WERI-Rb-1 (cell line): Measurements from ENCODE around the gene PRKAR2B.

Source experiments
- DNase-seq: peaks from one replicate; pipeline ENCODE4 v3.0.0-alpha.2; 2020
- H3K27ac ChIP-seq: fragments of 250-450 bp; sonication (Bioruptor Pico); 2 replicates; pipeline ENCODE4 v1.5.1; 2020; ENCODE audit warnings: mild to moderate bottlenecking, moderate library complexity
- H3K27me3 ChIP-seq: fragments of 250-450 bp; sonication (Bioruptor Pico); 2 replicates; pipeline ENCODE4 v1.5.1; 2021; ENCODE audit warnings: mild to moderate bottlenecking, low read depth, moderate library complexity; ENCODE audit not compliant: insufficient read depth, severe bottlenecking
- H3K36me3 ChIP-seq: fragments of 250-450 bp; sonication (Bioruptor Pico); 2 replicates; pipeline ENCODE4 v1.5.1; 2020; ENCODE audit warnings: mild to moderate bottlenecking, moderate library complexity
- H3K4me3 ChIP-seq: 2 replicates; pipeline ENCODE4 v1.5.1; 2011; ENCODE audit warnings: low read depth, mild to moderate bottlenecking, control low read depth, low read length
- H3K9me3 ChIP-seq: fragments of 250-450 bp; sonication (Bioruptor Pico); 2 replicates; pipeline ENCODE4 v1.5.1; 2021; ENCODE audit warnings: mild to moderate bottlenecking, moderate library complexity; ENCODE audit not compliant: severe bottlenecking
- TF ChIP-seq, protein P1 (sequence below): IDR thresholded peaks from 2 replicates; pipeline ENCODE4 v1.5.1; 2011; ENCODE audit warnings: low read depth, mild to moderate bottlenecking, control low read depth, inconsistent platforms, low read length

The PRKAR2B gene

DNA sequence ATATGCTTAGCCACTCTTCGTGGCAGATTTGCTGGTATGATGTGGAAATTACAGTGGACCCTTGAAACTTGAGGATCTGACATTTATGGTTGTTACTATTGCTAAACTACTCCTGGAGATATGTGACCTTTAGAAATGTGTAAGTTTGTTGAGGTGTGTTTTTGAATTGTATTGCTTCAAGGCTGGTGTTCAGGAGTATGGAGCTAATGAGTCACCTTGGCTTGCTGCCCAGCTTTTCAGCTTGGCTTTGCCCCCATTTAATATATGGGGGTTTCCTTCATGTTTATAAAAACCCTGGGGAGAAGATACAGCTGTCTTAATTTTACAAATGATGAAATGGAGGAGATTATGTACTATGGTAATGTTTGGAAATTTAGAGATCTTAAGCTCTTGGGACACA, 135.9 kb downstream of the PRKAR2B start:
- no peak for DNase-seq
- Histone ChIP-seq H3K27ac (no peak overlapping the region), H3K27me3 (no peaks in the 10 kb centered on the region), H3K4me3 (no peak overlapping the region), H3K36me3 (peaks cover 23% of the 10 kb centered on the region), H3K9me3 (no peaks in the 10 kb centered on the region)
- TF ChIP-seq, protein P1, sequence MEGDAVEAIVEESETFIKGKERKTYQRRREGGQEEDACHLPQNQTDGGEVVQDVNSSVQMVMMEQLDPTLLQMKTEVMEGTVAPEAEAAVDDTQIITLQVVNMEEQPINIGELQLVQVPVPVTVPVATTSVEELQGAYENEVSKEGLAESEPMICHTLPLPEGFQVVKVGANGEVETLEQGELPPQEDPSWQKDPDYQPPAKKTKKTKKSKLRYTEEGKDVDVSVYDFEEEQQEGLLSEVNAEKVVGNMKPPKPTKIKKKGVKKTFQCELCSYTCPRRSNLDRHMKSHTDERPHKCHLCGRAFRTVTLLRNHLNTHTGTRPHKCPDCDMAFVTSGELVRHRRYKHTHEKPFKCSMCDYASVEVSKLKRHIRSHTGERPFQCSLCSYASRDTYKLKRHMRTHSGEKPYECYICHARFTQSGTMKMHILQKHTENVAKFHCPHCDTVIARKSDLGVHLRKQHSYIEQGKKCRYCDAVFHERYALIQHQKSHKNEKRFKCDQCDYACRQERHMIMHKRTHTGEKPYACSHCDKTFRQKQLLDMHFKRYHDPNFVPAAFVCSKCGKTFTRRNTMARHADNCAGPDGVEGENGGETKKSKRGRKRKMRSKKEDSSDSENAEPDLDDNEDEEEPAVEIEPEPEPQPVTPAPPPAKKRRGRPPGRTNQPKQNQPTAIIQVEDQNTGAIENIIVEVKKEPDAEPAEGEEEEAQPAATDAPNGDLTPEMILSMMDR = no peak

DNA sequence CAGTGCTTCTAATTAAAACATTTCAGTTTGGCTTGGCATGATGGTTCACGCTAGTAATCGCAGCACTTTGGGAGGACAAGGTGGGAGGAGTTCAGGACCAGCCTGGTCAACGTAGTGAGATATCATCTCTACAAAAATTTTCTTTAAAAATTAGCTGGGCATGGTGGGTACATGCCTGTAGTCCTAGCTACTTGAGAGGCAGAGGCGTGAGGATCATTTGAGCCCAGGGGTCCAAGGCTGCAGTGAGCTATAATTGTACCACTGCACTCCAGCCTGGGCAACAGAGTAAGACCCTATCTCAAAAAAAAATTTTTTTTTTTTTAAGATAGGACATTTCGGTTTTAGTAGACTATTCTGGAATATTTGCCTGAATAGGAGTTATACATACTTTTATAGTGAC, 136.7 kb downstream of the PRKAR2B start:
- no peaks in the 10 kb centered on the region for H3K27me3 ChIP-seq
- no peak overlapping the region for H3K4me3 ChIP-seq
- TF ChIP-seq, protein P1 = no peak
- DNase-seq = no peak
- H3K27ac ChIP-seq = no peak overlapping the region
- H3K9me3 ChIP-seq = no peaks in the 10 kb centered on the region
- H3K36me3 ChIP-seq = peaks cover 28% of the 10 kb centered on the region

DNA sequence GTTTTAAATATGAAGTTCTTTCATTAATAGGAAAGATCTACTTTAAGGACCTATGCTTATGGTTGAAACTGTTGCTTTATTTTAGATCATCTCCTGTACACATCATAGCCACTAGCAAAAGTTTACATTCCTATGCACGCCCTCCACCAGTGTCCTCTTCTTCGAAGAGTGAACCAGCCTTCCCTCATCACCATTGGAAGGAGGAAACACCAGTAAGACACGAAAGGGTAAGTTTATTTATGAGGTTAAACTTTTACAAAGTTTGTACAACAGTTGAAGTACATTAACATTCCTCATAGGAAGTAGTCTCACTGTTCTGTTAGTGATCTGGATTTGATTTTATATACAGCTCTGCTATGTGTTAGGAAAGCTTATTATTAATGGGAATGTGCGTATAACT, 141.2 kb downstream of the PRKAR2B start:
- H3K4me3 ChIP-seq = no peak overlapping the region
- no peak for DNase-seq
- TF ChIP-seq, protein P1 = no peak
- no peaks in the 10 kb centered on the region for H3K9me3 ChIP-seq
- no peaks in the 10 kb centered on the region for H3K27me3 ChIP-seq
- H3K27ac ChIP-seq = no peak overlapping the region
- H3K36me3 ChIP-seq = peaks cover 35% of the 10 kb centered on the region

DNA sequence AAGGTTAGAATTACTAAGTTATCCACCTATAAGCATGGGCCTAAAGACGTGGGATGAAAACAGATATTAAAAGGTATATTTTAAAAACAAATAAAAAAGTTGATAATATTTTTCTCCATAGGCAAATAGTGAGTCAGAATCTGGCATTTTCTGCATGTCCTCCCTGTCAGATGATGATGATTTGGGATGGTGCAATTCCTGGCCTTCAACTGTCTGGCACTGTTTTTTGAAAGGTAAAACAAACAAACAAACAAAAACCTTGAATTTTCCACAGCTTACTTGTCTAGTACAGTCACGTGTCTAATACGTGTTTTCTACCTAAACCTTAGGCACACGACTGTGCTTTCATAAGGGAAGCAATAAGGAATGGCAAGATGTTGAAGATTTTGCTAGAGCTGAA, 141.7 kb downstream of the PRKAR2B start:
- peaks cover 33% of the 10 kb centered on the region for H3K36me3 ChIP-seq
- no peak for DNase-seq
- TF ChIP-seq, protein P1 = no peak
- H3K9me3 ChIP-seq = no peaks in the 10 kb centered on the region
- no peaks in the 10 kb centered on the region for H3K27me3 ChIP-seq
- H3K27ac ChIP-seq = no peak overlapping the region
- H3K4me3 ChIP-seq = no peak overlapping the region

DNA sequence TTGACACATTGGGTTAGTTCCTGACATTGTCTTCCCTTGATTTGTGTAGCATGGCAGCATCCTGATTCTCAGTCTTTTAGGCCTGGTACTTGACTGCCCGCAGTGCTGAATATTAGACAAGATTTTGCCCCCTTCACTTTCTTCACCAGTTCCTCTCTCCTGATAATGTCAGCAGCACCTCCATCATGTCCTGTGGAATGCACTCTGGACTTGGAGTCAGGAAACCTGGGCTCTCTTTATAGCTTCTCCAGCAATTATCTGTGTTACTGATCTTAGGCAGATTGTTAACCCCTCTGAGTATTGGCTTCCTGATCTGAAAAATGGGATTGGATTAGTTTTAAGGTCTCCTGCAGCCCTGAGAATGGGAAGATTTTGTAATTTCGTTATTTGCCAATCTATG, 143.3 kb downstream of the PRKAR2B start:
- Histone ChIP-seq H3K9me3 (no peaks in the 10 kb centered on the region), H3K4me3 (no peak overlapping the region), H3K27ac (no peak overlapping the region), H3K27me3 (no peaks in the 10 kb centered on the region), H3K36me3 (peaks cover 27% of the 10 kb centered on the region)
- no peak for DNase-seq
- TF ChIP-seq, protein P1 = no peak

DNA sequence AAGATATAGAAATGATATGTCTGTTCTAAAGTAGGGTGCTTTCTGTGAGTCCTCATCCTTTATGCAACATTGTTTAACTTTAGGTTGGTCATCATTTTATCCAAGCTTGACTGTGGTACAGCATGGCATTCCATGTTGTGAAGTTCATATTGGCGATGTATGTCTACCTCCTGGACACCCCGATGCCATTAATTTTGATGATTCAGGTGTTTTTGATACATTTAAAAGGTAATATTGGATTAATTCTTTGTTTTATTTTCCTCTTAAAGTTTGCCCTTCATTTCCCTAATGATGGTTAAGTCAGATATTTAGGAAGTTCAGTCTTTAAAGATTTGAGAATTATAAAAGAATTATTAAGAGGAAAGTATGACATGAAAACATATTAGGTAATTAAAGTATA, 145.6 kb downstream of the PRKAR2B start:
- no peak for DNase-seq
- H3K4me3 ChIP-seq = no peak overlapping the region
- TF ChIP-seq, protein P1 = no peak
- peaks cover 23% of the 10 kb centered on the region for H3K36me3 ChIP-seq
- no peaks in the 10 kb centered on the region for H3K27me3 ChIP-seq
- H3K9me3 ChIP-seq = no peaks in the 10 kb centered on the region
- H3K27ac ChIP-seq = no peak overlapping the region
